Stimulated activated CD8-positive, alpha-beta memory T cell treated with anti-CD3 and anti-CD28 coated beads, Interleukin-4, amount 100 ng/mL, for 24 hours (primary cell): ENCODE data around the gene HIPK1.
"Not testable (repeated sequence)": the region's sequence is repeated elsewhere in the genome, so short reads cannot be mapped to it uniquely, and the experiment has no call there.

Source experiments
- DNase-seq: peaks from one replicate; pipeline ENCODE4 v3.0.0-alpha.2; 2020; ENCODE audit warnings: low read depth

Gene HIPK1

DNA sequence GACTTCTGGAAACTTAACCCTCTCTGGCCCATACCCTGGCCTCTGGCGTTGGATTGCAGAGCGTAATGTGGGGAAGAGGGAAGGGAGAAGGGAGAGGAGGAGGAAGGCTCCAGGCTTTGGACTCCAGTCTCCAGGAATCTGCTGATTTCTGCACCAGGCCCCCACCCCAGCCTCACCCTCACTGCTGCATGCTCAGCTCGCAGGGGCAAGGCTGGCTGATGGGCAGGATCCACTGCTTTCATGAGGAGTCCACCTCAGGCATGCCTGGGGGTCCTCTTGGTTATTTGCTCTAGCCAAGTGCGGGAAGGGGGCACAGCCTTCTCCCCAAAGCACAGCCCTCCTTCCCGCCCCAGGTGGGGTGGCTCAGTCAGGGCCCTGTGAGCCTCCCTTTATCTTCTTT is 53.8 kb downstream of the HIPK1 start:
- no peak for DNase-seq

GRCh38 chr1:113983391-113983790 is 54.3 kb downstream of the HIPK1 start:
- no peak for DNase-seq

DNA sequence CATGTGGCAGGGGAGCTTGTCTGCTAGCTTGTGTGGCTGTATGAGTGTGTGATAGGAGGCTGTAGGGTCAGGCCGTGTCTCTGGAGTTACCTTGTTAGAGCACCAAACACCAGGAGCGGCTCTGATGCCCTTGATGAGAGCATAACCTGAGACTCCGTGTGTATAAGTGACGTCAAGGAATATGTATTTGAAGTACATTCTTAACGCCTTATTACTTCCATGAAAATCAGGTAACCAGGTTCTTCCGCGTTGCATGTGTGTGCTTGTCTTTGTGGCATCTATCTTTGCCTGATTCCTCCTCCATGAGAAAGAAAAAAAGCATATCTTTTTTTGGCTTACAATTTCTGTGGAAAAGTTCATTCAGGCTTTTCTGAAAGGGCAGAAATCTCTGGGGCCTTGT is 54.7 kb downstream of the HIPK1 start:
- no peak for DNase-seq

GRCh38 chr1:113984710-113985109 is 55.6 kb downstream of the HIPK1 start:
- DNase-seq = no peak

DNA sequence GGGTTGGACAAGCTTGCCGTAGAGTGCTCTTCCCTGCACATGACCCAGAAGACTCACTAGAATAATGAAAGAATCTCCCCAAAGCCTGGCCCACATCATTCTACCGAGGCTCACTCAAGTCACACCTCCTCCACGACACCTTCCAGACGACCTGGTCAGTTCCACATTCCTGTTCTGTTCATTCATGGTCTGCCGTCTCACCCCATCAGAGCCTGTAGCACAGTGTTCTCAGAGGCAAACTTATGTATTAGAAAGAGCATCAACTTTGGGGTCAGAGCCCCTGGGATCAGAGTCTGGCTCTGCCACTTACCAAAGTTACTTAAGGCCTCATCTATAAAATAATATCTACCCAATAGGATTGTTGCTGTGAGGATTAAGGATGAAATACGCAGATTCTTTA is 57.7 kb downstream of the HIPK1 start:
- no peak for DNase-seq

DNA sequence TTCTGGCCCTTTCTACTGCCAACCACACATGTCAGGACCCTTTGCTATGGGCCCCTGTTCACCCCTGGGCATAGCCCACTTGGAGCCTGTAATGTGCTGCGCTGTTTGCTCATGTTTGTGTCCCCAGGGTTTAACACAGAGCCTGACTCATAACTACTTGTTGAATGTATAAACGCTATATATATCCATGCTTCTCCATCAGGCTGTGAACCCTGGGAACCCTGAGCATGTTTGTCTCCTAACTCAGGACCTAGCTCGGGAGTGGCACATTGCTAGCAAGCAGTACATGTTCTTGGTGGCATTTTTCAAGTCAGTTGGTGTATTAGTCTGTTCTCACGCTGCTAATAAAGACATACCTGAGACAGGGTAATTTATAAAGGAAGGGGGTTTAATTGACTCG is 58.1 kb downstream of the HIPK1 start:
- no peak for DNase-seq

DNA sequence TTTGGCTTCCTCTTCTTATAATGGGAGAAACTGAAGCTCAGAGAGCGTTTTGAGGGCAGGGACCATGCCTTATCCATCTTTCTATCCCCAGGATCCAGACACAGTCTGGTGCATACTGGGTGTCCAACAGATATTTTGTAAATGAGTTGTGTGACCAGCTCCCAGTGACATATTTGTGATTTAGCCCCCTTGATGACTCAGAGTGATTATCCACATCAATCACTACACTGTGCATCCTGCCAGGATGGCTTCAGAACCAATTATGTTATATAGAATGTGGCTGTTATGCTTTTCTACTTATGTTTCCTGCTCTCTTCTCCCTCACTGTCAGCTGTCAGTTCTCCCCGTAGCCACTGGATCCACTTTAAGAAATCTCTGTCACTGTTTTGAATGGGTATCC is 61.4 kb downstream of the HIPK1 start:
- DNase-seq = no peak

DNA sequence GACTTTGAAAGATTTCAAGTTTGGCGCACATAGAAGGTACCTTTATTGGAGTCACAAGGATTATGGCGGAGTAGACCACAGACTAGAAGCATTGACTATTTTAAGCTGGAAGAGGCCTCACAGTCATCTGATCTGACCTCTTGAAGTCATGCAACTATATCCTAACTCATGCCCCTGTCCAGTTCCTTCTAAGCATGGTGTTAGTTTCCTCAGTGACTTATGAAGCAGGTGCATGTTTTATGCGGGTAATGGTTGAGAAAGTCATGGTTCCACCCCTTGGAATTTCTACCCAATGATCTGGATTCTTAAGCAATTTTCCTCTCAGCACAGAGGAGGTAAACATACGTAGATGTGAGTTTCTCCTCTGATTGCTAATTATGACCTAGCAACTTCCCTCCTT is 61.8 kb downstream of the HIPK1 start:
- DNase-seq = no peak

- no peak for DNase-seq
Measured at GRCh38 chr1:113991467-113991997, 62.4 kb downstream of the HIPK1 start.

- DNase-seq = no peak
Measured at GRCh38 chr1:113993072-113993471, 63.9 kb downstream of the HIPK1 start.

DNA sequence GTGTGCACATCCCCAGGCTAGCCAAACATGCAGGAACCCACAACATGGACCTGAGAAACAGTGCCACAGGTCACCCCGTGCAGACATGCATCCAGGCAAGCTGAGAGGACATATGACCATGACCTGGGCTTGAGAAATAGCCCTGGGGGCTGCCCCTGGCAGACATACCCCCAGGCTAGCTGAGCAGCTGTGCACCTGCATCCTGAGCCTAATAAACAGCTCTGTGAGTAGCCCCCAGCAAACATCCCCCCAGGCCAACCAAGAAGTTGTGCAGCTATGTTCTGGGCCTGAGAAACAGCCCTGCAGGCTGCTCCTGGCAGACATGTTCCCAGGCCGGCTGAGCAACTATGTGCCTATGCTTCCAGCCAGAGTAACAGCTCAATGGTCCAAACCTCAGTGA is 64.6 kb downstream of the HIPK1 start:
- no peak for DNase-seq

DNA sequence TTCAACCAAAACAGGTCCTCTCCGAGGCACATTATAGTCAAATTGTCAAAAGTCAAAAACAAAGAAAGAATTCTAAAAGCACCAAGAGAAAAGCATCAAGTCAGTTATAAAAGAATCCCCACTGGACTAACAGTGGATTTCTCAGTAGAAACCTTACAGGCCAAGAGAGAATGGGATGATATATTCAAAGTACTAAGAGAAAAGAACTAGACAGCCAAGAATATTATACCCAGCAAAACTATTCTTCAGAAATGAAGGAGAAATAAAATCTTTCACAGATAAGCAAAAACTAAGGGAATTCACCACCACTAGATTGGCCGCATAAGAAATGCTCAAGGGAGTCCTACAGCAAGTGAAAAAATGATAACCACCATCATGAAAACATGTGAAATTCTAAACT is 66.3 kb downstream of the HIPK1 start:
- no peak for DNase-seq

DNA sequence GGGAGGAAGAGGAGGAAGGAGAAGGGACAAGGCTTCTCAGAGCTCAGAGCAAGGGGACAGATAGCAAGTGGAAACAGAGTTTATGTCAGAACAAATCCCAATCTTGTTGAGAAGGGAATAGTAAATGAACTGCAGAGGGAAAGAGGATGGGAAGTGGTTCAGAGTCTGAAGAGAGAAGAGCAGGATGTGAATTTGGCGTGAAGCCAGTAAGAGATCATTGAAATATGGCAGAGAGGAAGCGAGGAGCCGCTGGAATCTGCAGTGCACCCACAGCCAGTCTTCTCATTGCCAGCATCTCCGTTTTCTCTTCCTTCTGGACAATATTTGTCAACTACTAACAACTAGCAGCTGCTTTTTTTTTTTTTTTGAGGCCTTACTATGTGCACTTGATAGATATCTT is 69.2 kb downstream of the HIPK1 start:
- DNase-seq = no peak

GRCh38 chr1:113999233-113999632 is 70.1 kb downstream of the HIPK1 start:
- DNase-seq = no peak

DNA sequence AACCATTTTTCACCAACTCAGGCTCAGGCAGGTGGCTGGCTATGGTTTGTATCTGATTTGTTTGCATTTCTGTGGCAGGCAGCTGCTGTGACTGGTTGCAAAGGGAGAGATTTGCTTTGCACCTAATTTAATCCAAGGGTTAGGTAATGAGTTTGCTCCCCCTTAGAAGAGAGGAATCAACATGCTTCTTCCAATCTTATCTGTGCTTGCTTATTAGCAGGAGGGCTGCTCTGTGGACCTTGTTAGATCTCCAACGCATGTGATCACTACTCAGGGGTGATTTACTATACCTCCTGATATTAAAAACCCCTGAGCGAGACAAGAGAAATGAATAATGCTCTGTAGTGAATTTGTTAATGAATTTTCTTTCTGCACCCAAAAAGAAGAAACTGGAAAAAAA is 70.7 kb downstream of the HIPK1 start:
- DNase-seq = no peak

GRCh38 chr1:114000406-114000805 is 71.3 kb downstream of the HIPK1 start:
- no peak for DNase-seq

- no peak for DNase-seq
Measured at GRCh38 chr1:114002492-114003239, 73.5 kb downstream of the HIPK1 start.

GRCh38 chr1:114003431-114003830 is 74.3 kb downstream of the HIPK1 start:
- DNase-seq = no peak

DNA sequence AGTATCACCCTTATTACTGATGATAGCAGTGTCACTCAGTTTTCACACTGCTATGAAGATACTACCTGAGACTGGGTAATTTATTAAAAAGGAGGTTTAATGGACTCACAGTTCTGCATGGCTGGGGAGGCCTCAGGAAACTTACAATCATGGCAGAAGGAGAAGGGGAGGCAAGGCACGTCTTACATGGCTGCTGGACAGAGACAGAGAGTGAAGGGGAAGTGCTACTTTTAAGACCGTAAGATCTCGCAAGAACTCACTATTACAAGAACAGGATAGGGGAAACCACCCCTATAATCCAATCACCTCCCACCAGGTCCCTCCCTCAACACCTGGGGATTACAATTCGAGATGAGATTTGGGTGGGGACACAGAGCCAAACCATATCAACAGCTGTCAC is 77.7 kb downstream of the HIPK1 start:
- DNase-seq = not testable (repeated sequence)

DNA sequence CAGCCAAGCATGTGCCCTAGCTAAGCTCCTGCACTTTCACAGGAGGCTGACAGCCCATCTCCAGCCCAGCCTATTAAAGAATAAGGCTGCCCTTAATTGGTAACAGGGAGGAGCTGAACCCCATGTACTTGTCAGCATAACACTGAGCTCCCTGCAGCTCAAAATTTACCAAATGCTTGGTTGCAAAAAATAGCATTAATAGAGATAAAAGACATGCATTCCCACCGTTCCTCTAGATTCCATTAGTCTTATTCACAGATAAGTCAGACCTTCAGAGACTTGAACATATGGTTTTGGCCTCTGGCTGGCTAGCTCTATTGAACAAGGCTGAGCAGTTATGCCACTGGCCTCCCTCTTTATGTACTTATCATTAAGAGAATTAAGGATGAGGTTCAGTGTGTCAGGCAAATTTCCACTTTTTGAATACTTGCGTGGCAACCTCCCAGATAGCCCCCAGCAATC is 79.4 kb downstream of the HIPK1 start:
- DNase-seq = no peak

GRCh38 chr1:114008993-114009392 is 79.9 kb downstream of the HIPK1 start:
- no peak for DNase-seq

GRCh38 chr1:114009393-114009792 is 80.3 kb downstream of the HIPK1 start:
- no peak for DNase-seq

DNA sequence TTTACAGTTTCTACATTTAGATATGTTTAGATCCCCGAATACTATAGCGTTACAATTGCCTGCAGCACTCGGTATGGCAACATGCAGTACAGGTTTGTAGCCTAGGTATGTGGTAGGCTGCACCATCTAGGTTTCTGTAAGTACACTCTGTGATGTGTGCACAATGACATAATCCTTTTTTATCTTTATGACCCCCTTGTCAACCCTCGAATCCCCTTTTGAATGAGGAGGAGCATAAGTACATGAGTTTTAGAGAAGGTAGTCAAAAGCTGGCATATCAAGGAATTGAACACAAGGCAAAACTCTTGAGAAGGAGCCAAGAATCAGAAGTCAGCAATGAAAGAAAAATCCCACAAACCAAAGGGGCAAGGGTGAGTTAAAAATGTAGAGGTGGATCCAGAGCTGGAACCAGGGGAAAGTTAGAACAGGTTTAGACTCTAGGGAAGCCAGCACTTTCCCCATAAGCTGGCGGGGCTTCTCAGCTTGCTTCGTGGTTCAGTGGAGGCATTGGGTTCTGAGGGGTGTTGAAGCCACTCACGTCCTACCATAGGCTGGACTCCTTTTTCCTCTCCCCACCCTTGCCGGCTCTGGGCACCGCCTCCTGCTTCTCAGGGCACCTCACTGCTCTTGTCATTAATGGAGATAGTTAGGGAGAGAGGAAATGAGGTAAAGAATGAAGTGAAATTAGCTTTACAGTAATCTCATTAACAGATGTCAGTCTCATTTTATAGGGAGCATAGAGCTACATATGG is 81.5 kb downstream of the HIPK1 start:
- no peak for DNase-seq
